ENCODE measurements around the gene DNAJC3. TPM values are rescaled to one million over a fixed set of nuclear protein-coding genes. Genes with fewer than 3 reads are reported as not detected.
A peak's percentile ranks its signal among the peaks of the same experiment; 100 is the strongest.

The DNAJC3 gene
- total and polyA plus RNA-seq, 2 experiments from 2014 or later, result 19.5 to 27.5 TPM

- H3K27ac ChIP-seq (ENCODE audit: low read depth), result no peak overlapping the region
- no peaks in the 10 kb centered on the region for H3F3A ChIP-seq (replicated peaks; ENCODE audit: low read depth)
- peak overlapping the region; percentile 56; the same call in 1 of the 2 replicates for H3K27ac Mint-ChIP-seq
- TF ChIP-seq EZH2phosphoT487 (IDR thresholded peaks at IDR 0.05; ENCODE audit: unreplicated experiment) (no peak), STAT1 (IDR thresholded peaks at IDR 0.05; ENCODE audit: unreplicated experiment) (no peak), POLR2AphosphoS5 (IDR thresholded peaks at IDR 0.05; ENCODE audit: low read depth) (no peak), CREB1 (CRISPR knock-in tag; IDR thresholded peaks at IDR 0.05; ENCODE audit: low read depth) (no peak), EZH2 (IDR thresholded peaks at IDR 0.05; ENCODE audit: low read depth, unreplicated experiment) (no peak)
- H3K9me3 Mint-ChIP-seq, result peaks cover 13% of the 10 kb centered on the region; the same call in 2 of the 3 replicates
- H3K4me2 ChIP-seq, result no peak overlapping the region
- no peaks in the 10 kb centered on the region for H3K79me2 ChIP-seq (replicated peaks; ENCODE audit: insufficient read depth)
- H3K27me3 Mint-ChIP-seq (ENCODE audit: insufficient read depth, low read depth, poor library complexity), result no peaks in the 10 kb centered on the region
- H3K9me2 ChIP-seq (ENCODE audit: insufficient read depth), result no peaks in the 10 kb centered on the region
- H3K4me1 ChIP-seq (ENCODE audit: insufficient read depth), result no peaks in the 10 kb centered on the region
- H3K4me3 ChIP-seq, result no peak overlapping the region
- ATAC-seq (no peak), DNase-seq (ENCODE audit: low spot score) (no peak)
- no peaks in the 10 kb centered on the region for H4K20me1 ChIP-seq (replicated peaks; ENCODE audit: insufficient read depth)
- H3K4me3 Mint-ChIP-seq, result no peak overlapping the region
- no peak overlapping the region for H2AFZ ChIP-seq
- H3K36me3 ChIP-seq (ENCODE audit: insufficient read depth), result peaks cover 2% of the 10 kb centered on the region; the same call in 1 of the 2 replicates
- peaks cover 32% of the 10 kb centered on the region for H3K36me3 Mint-ChIP-seq (ENCODE audit: low read depth)
- H3K4me1 Mint-ChIP-seq, result no peaks in the 10 kb centered on the region
- H3K27me3 ChIP-seq (ENCODE audit: insufficient read depth), result no peaks in the 10 kb centered on the region
Observed at GRCh38 chr13:95793781-95794180, 116.8 kb downstream of the DNAJC3 start.

GRCh38 chr13:95797016-95797415 is 120.1 kb downstream of the DNAJC3 start:
- peaks cover 10% of the 10 kb centered on the region; the same call in 2 of the 3 replicates for H3K36me3 Mint-ChIP-seq (ENCODE audit: low read depth)
- Histone ChIP-seq H4K20me1 (replicated peaks; ENCODE audit: insufficient read depth) (no peaks in the 10 kb centered on the region), H3F3A (replicated peaks; ENCODE audit: low read depth) (no peaks in the 10 kb centered on the region), H2AFZ (no peak overlapping the region), H3K4me3 (no peak overlapping the region), H3K36me3 (ENCODE audit: insufficient read depth) (no peaks in the 10 kb centered on the region), H3K4me2 (no peak overlapping the region), H3K27me3 (ENCODE audit: insufficient read depth) (no peaks in the 10 kb centered on the region), H3K79me2 (replicated peaks; ENCODE audit: insufficient read depth) (no peaks in the 10 kb centered on the region), H3K4me1 (ENCODE audit: insufficient read depth) (no peaks in the 10 kb centered on the region), H3K27ac (ENCODE audit: low read depth) (no peak overlapping the region), H3K9me2 (ENCODE audit: insufficient read depth) (no peaks in the 10 kb centered on the region)
- ATAC-seq, result no peak
- no peak for DNase-seq (ENCODE audit: low spot score)
- no peaks in the 10 kb centered on the region for H3K4me1 Mint-ChIP-seq
- no peak overlapping the region for H3K4me3 Mint-ChIP-seq
- H3K27ac Mint-ChIP-seq, result no peak overlapping the region
- no peaks in the 10 kb centered on the region for H3K9me3 Mint-ChIP-seq
- peaks cover 2% of the 10 kb centered on the region for H3K27me3 Mint-ChIP-seq (ENCODE audit: insufficient read depth, low read depth, poor library complexity)
- TF ChIP-seq, protein P1, sequence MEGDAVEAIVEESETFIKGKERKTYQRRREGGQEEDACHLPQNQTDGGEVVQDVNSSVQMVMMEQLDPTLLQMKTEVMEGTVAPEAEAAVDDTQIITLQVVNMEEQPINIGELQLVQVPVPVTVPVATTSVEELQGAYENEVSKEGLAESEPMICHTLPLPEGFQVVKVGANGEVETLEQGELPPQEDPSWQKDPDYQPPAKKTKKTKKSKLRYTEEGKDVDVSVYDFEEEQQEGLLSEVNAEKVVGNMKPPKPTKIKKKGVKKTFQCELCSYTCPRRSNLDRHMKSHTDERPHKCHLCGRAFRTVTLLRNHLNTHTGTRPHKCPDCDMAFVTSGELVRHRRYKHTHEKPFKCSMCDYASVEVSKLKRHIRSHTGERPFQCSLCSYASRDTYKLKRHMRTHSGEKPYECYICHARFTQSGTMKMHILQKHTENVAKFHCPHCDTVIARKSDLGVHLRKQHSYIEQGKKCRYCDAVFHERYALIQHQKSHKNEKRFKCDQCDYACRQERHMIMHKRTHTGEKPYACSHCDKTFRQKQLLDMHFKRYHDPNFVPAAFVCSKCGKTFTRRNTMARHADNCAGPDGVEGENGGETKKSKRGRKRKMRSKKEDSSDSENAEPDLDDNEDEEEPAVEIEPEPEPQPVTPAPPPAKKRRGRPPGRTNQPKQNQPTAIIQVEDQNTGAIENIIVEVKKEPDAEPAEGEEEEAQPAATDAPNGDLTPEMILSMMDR (conservative IDR thresholded peaks at IDR 0.05; ENCODE audit: low read depth in 2 of 2), result no peak
- TF ChIP-seq JUNB (IDR thresholded peaks at IDR 0.05; ENCODE audit: unreplicated experiment), result no peak
- TF ChIP-seq, protein P2, sequence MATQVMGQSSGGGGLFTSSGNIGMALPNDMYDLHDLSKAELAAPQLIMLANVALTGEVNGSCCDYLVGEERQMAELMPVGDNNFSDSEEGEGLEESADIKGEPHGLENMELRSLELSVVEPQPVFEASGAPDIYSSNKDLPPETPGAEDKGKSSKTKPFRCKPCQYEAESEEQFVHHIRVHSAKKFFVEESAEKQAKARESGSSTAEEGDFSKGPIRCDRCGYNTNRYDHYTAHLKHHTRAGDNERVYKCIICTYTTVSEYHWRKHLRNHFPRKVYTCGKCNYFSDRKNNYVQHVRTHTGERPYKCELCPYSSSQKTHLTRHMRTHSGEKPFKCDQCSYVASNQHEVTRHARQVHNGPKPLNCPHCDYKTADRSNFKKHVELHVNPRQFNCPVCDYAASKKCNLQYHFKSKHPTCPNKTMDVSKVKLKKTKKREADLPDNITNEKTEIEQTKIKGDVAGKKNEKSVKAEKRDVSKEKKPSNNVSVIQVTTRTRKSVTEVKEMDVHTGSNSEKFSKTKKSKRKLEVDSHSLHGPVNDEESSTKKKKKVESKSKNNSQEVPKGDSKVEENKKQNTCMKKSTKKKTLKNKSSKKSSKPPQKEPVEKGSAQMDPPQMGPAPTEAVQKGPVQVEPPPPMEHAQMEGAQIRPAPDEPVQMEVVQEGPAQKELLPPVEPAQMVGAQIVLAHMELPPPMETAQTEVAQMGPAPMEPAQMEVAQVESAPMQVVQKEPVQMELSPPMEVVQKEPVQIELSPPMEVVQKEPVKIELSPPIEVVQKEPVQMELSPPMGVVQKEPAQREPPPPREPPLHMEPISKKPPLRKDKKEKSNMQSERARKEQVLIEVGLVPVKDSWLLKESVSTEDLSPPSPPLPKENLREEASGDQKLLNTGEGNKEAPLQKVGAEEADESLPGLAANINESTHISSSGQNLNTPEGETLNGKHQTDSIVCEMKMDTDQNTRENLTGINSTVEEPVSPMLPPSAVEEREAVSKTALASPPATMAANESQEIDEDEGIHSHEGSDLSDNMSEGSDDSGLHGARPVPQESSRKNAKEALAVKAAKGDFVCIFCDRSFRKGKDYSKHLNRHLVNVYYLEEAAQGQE (IDR thresholded peaks at IDR 0.05; ENCODE audit: unreplicated experiment), result no peak
- TF ChIP-seq POLR2AphosphoS5 (IDR thresholded peaks at IDR 0.05; ENCODE audit: low read depth), result no peak
- TF ChIP-seq ETS1 (IDR thresholded peaks at IDR 0.05), result no peak
- TF ChIP-seq NANOG (IDR thresholded peaks at IDR 0.05; ENCODE audit: borderline replicate concordance), result no peak
- no peak for TF ChIP-seq STAT1 (IDR thresholded peaks at IDR 0.05; ENCODE audit: unreplicated experiment)

Measured in GM23338 (cell line).